Heart right ventricle (tissue), 16 donors: Measurements from ENCODE around the gene CCDC106. TPM values are rescaled to one million over a fixed set of nuclear protein-coding genes. Genes with fewer than 3 reads are reported as not detected.

Source experiments
- ATAC-seq, 8 donors: fragments of 200-7000 bp; cut with Tn5 transposase; one replicate each; pipeline ENCODE4 v1.9.1; 2020; ENCODE audit warnings: mild to moderate bottlenecking in 8 of 8, moderate library complexity in 8 of 8, moderate number of reproducible peaks in 1 of 8
- DNase-seq, 2 donors: peaks; one replicate each; pipeline ENCODE4 v3.0.0-alpha.2; 2020
- H3K27ac ChIP-seq, 10 donors: fragments of 200-600 bp; sonication (generic) in 2 of 10; one replicate each; pipeline versions ENCODE4 v1.5.0 to v1.8.0; 2020 to 2022; ENCODE audit warnings: mild to moderate bottlenecking in 3 of 10
- H3K27me3 ChIP-seq, 7 donors: fragments of 200-600 bp; one replicate each; pipeline ENCODE4 v1.8.0; 2021 to 2022; ENCODE audit warnings: mild to moderate bottlenecking in 2 of 7
- H3K36me3 ChIP-seq, 9 donors: fragments of 200-600 bp; sonication (generic) in 1 of 9; one replicate each; pipeline versions ENCODE4 v1.5.0 to v1.8.0; 2020 to 2022; ENCODE audit warnings: mild to moderate bottlenecking in 2 of 9
- H3K4me1 ChIP-seq, 9 donors: fragments of 200-600 bp; sonication (generic) in 1 of 9; one replicate each; pipeline versions ENCODE4 v1.5.0 to v1.8.0; 2020 to 2022; ENCODE audit warnings: mild to moderate bottlenecking in 4 of 9
- H3K4me3 ChIP-seq, 10 donors: fragments of 200-600 bp; sonication (generic) in 2 of 10; one replicate each; pipeline versions ENCODE4 v1.5.0 to v1.8.0; 2020 to 2022; ENCODE audit warnings: mild to moderate bottlenecking in 7 of 10, moderate library complexity in 2 of 10
- H3K9me3 ChIP-seq, 11 donors: fragments of 200-600 bp in 10 of 11; sonication (generic) in 2 of 11; one replicate each; pipeline versions ENCODE4 v1.5.0 to v1.8.0; 2013 to 2022; ENCODE audit warnings: mild to moderate bottlenecking in 2 of 11, control low read depth in 1 of 11, moderate library complexity in 1 of 11
- CTCF ChIP-seq, 9 donors: fragments of 200-600 bp; sonication (generic) in 2 of 9; IDR thresholded peaks; one replicate each; pipeline versions ENCODE4 v1.5.0 to v1.8.0; 2021 to 2022; ENCODE audit warnings: antibody characterized with exemption in 9 of 9, mild to moderate bottlenecking in 5 of 9, moderate library complexity in 1 of 9
- WGBS, 2 donors: extraction: QIAGEN DNeasy Blood & Tissue Kit; methylation state at CpG; one replicate each; pipeline ENCODE4 v1.1.7; 2013; ENCODE audit warnings: inconsistent platforms in 1 of 2; 5-methylcytosine and 5-hydroxymethylcytosine counted together
- intact Hi-C, 10 donors: fragments of 100-400 bp; cut with DNase I; formaldehyde crosslinking; loops; one replicate each; pipeline versions ENCODE4 v1.11.1 to v1.14.2; 2022
- polyA plus RNA-seq, 2 donors: library from polyadenylated mRNA; stranded (reverse); fragments of 200-250 nt; gene quantifications; one replicate each; pipeline ENCODE4 v1.2.3, GENCODE V29; 2013
- total RNA-seq, 10 donors: library from RNA; stranded (reverse); fragmentation: NEBNext Ultra II Directional in 3 of 10; extraction: Animal tissue kit (Norgen Biotek cat#: 25700) in 3 of 10; gene quantifications; one replicate each; pipeline versions ENCODE4 v1.2.1 to v1.2.4, GENCODE V29; 2021 to 2023
- donor health status: Arrhythmogenic right ventricular cardiomyopathy.
- donor health status: ischemic (EF 13 %, LVEDD 7.1; RV severe dilation, severe dysfunction).
- donor health status: healthy with polysubstance abuse.
- donor health status: DM: no; HTN: yes; CAD: no.
- donor health status: DM: no; HTN: no; CAD: no.
- donor health status: ischemic (EF 25% LVEDD 6.9; RV normal size, moderate dysfunction).
- donor health status: ischemic (EF 25% LVEDD 5.7; RV mildly dilated, moderate dysfunction).
- donor health status: healthy.
- donor health status: DM: yes; HTN: yes; CAD: no.
- donor health status: Ischemic cardiomyopathy.
- donor health status: ischemic (EF 35%, LVEDD 5.7; RV mildly dilated, moderate dysfunction).
- donor health status: nonischemic (EF 11% LVEDD 7.7; RV severe dilation, severe dysfunction).
- donor health status: DM: yes; HTN: yes; CAD: no.
- donor health status: PGD.
- donor health status: ischemic (EF 29% LVEDD 5.4; RV normal size, mild dysfunction).
- donor health status: nonischemic (EF 23%, LVEDD 6.1; RV moderate dilation, normal function).

The CCDC106 gene
- total and polyA plus RNA-seq, 12 donors = 12.1 to 29.6 (median 14.4) TPM

DNA sequence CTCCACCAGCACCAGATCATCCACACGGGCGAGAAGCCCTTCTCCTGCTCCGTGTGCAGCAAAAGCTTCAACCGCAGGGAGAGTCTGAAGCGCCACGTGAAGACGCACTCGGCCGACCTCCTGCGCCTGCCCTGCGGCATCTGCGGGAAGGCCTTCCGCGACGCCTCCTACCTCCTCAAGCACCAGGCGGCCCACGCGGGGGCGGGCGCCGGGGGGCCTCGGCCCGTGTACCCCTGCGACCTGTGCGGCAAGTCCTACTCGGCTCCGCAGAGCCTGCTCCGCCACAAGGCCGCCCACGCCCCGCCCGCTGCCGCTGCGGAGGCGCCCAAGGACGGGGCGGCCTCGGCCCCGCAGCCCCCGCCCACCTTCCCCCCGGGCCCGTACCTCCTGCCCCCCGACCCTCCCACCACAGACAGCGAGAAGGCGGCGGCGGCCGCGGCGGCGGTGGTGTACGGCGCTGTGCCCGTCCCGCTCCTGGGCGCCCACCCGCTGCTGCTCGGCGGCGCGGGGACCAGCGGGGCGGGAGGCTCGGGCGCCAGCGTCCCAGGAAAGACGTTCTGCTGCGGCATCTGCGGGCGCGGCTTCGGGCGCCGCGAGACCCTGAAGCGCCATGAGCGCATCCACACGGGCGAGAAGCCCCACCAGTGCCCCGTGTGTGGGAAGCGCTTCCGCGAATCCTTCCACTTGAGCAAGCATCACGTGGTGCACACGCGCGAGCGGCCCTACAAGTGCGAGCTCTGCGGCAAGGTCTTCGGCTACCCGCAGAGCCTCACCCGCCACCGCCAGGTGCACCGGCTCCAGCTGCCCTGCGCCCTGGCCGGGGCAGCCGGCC is 33.1 kb upstream of the CCDC106 start:
- 97% methylated on average over 65 to 98 of the region's 98 CpGs for WGBS, 2 donors
- Histone ChIP-seq H3K27me3 (no peaks in the 10 kb centered on the region), H3K36me3 (peaks cover 6 to 59% (median 27%) of the 10 kb centered on the region in 9 donors), H3K4me3 (no peak overlapping the region), H3K9me3 (peaks cover 0 to 1% (median 0%) of the 10 kb centered on the region in 11 donors), H3K4me1 (peaks cover 8 to 44% (median 21%) of the 10 kb centered on the region in 9 donors), H3K27ac (no peak overlapping the region)
- DNase-seq (no peak), ATAC-seq (no peak)
- intact Hi-C loops = no loop called here
- TF ChIP-seq CTCF (IDR thresholded peaks at IDR 0.05) = no peak

DNA sequence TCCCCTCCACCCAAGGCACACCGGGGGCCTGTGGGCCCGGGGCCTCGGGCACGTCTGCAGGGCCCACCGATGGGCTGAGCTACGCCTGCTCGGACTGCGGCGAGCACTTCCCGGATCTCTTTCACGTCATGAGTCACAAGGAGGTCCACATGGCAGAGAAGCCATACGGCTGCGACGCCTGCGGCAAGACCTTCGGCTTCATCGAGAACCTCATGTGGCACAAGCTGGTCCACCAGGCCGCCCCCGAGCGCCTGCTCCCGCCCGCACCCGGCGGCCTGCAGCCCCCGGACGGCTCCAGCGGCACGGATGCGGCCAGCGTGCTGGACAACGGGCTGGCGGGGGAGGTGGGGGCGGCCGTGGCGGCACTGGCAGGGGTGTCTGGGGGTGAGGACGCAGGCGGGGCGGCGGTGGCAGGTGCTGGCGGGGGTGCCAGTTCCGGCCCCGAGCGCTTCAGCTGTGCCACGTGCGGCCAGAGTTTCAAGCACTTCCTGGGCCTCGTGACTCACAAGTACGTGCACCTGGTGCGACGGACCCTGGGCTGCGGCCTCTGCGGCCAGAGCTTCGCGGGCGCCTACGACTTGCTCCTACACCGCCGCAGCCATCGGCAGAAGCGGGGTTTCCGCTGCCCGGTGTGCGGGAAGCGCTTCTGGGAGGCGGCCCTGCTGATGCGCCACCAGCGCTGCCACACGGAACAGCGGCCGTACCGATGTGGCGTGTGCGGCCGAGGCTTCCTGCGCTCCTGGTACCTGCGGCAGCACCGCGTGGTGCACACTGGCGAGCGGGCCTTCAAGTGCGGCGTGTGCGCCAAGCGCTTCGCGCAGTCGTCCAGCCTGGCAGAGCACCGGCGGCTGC is 32.2 kb upstream of the CCDC106 start:
- peaks cover 6 to 52% (median 27%) of the 10 kb centered on the region in 9 donors for H3K36me3 ChIP-seq
- intact Hi-C loops = no loop called here
- H3K4me1 ChIP-seq = peaks cover 8 to 45% (median 18%) of the 10 kb centered on the region in 9 donors
- TF ChIP-seq CTCF (IDR thresholded peaks at IDR 0.05) = no peak
- H3K27ac ChIP-seq = no peak overlapping the region
- ATAC-seq (no peak), DNase-seq (no peak)
- WGBS, 2 donors = 97% methylated on average over 73 to 88 of the region's 88 CpGs
- no peaks in the 10 kb centered on the region for H3K27me3 ChIP-seq
- no peak overlapping the region for H3K4me3 ChIP-seq
- no peaks in the 10 kb centered on the region for H3K9me3 ChIP-seq

DNA sequence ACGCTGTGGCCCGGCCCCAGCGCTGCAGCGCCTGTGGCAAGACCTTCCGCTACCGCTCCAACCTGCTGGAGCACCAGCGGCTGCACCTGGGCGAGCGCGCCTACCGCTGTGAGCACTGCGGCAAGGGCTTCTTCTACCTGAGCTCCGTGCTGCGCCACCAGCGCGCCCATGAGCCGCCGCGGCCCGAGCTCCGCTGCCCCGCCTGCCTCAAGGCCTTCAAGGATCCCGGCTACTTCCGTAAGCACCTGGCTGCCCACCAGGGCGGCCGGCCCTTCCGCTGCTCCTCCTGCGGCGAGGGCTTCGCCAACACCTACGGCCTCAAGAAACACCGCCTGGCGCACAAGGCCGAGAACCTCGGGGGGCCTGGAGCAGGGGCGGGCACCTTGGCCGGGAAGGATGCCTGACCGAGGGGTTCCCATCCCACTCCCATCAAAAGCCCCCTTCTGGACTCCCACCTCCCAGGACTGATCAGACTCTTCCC is 31.6 kb upstream of the CCDC106 start:
- ATAC-seq = no peak
- 98% methylated on average over 35 to 38 of the region's 38 CpGs for WGBS, 2 donors
- Histone ChIP-seq H3K27ac (no peak overlapping the region), H3K27me3 (no peaks in the 10 kb centered on the region), H3K9me3 (no peaks in the 10 kb centered on the region), H3K36me3 (peaks cover 6 to 58% (median 27%) of the 10 kb centered on the region in 9 donors), H3K4me1 (peaks cover 8 to 44% (median 13%) of the 10 kb centered on the region in 9 donors), H3K4me3 (no peak overlapping the region)
- no peak for DNase-seq
- no peak for TF ChIP-seq CTCF (IDR thresholded peaks at IDR 0.05)
- intact Hi-C loops = no loop called here

DNA sequence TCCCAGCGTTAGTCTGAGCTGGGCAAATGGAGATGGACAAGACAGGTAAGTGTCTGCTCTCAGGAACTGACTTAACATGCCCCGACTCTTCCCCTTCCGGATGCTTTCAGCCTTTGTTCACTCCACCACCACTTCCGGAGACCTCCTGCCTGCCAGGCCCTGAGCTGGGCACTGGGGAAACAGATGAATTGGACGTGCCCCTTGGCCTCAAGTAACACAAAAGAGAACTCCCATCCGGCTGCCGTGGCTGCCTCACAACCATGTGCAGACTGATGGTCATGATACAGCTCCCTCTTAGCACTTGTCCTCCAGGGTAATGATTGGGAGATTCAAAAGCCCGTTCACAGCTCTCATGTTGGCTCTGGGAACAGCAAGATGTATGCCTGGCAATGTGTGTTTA is 30.6 kb upstream of the CCDC106 start:
- no peak for ATAC-seq

More for the DNA sequence above, 30.6 kb upstream of the CCDC106 start:
- DNase-seq = no peak
- peaks cover 9 to 67% (median 27%) of the 10 kb centered on the region in 9 donors for H3K36me3 ChIP-seq
- no peak overlapping the region for H3K4me3 ChIP-seq
- no peak for TF ChIP-seq CTCF (IDR thresholded peaks at IDR 0.05)
- 83 to 87% methylated on average over 8 of the region's 8 CpGs for WGBS, 2 donors
- H3K9me3 ChIP-seq = no peaks in the 10 kb centered on the region
- intact Hi-C loops = no loop called here
- no peak overlapping the region for H3K27ac ChIP-seq
- H3K27me3 ChIP-seq = no peaks in the 10 kb centered on the region
- H3K4me1 ChIP-seq = peaks cover 0 to 34% (median 4%) of the 10 kb centered on the region in 9 donors
